Activated gamma-delta T cell treated with anti-CD3 and anti-CD28 coated beads, Interleukin-2, amount 50 U/mL, for 16 hours (primary cell): ENCODE results near the gene IRS1.
"Not testable (repeated sequence)": the region's sequence is repeated elsewhere in the genome, so short reads cannot be mapped to it uniquely, and the experiment has no call there.

Experiments used
- DNase-seq: peaks from one replicate; pipeline ENCODE4 v3.0.0-alpha.2; 2020; ENCODE audit warnings: low read depth

The IRS1 gene, protein sequence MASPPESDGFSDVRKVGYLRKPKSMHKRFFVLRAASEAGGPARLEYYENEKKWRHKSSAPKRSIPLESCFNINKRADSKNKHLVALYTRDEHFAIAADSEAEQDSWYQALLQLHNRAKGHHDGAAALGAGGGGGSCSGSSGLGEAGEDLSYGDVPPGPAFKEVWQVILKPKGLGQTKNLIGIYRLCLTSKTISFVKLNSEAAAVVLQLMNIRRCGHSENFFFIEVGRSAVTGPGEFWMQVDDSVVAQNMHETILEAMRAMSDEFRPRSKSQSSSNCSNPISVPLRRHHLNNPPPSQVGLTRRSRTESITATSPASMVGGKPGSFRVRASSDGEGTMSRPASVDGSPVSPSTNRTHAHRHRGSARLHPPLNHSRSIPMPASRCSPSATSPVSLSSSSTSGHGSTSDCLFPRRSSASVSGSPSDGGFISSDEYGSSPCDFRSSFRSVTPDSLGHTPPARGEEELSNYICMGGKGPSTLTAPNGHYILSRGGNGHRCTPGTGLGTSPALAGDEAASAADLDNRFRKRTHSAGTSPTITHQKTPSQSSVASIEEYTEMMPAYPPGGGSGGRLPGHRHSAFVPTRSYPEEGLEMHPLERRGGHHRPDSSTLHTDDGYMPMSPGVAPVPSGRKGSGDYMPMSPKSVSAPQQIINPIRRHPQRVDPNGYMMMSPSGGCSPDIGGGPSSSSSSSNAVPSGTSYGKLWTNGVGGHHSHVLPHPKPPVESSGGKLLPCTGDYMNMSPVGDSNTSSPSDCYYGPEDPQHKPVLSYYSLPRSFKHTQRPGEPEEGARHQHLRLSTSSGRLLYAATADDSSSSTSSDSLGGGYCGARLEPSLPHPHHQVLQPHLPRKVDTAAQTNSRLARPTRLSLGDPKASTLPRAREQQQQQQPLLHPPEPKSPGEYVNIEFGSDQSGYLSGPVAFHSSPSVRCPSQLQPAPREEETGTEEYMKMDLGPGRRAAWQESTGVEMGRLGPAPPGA (N-terminal part only)

DNA sequence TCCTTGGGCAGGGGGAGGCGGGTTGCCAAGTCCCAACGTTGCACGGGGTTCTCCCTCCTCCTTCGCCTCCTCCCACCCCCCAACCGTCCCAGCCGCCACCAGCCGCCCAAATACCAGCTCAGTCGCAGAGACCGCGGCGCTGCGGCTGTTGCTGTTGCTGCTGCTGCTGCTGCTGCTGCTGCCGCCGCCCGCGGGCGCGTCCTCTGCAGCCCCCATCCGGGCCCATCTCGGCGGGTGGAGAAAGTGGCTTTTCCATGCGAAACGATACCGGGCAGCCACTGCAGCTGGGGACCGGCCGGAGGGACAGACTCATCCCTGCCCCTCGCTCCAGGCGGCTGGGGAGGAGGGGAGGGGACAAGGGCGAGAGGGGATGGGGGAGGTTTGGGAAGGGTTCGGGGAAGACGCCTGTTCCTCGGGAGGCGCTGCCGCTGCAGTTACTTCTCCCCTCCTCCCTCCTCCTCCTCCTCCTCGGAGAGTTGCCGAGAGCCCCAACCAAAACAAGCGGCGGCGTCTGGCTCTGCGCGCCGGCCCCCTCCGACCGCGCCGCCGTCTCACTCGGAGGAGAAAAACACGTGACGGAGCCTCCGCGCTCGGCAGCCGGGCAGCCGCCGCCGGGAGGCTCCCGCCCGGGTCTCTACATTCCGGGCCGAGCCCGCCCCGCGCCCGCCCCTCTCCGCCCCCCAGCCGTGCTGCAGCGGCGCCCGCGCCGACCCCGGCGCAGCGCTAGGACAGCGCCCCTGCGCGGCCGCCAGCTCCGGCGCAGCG is at the start of gene IRS1:
Gene IRS1 (minus strand): TSS at position 610 of the 765 bp plus-strand sequence. CDS start 1,082 bp downstream, outside the sequence.
- DNase-seq = peak; percentile 39

DNA sequence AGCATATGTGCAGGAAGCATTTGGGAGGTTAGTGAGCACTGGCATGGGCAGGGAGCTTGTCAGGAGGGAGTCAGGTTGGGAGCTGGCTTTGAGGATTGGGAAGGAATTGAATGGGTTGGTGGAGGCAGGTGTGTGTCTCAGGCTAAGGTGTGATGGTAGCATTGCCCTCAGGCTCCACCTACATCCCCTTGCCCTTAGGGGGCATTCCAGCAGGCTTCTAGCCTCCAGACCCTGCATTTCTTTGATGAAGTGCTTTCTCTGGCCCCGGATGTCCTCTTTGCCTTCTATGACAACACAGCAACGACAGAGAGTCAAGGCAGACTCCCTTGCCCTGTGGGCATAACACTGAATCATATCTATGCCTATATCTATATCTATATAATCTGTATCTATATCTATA is 49.7 kb upstream of the IRS1 start:
- DNase-seq = no peak

DNA sequence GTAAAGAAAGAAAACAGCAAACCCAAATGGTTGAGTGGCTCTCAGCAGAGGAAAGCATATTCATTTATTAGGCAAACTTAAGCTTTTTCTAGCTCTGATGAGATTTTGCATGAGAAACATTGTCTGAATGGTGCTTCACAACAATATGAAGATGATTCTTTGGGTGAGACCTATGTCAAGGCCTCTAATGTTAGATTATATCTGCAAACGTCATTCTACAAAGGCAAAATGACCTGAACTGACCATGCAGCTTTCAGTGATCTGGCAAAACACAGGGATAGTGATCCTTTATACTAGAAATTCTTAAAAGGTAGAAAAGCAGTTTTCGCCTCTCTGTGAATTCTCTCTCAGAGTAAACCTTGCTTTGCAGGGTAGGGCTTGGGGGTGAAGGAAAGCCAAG is 47.9 kb upstream of the IRS1 start:
- no peak for DNase-seq

DNA sequence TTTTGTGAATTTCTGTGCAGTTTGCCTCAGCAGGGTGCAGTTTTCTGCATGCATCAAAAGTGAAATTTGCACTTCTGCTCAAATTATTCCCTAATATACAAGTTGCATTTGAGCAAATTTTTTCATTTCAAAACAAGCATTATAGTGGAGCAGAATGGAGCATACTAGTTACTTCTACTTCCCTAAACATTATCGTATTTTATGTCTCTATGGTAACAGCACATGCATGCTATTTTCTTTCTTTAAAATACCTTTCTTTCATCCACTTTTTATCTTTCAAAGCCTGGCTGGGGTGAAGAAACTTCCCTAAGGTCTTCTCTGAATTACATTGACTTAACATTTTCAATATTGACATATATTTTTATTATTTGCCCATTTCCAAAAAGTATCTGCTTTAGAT is 47.5 kb upstream of the IRS1 start:
- DNase-seq = no peak

DNA sequence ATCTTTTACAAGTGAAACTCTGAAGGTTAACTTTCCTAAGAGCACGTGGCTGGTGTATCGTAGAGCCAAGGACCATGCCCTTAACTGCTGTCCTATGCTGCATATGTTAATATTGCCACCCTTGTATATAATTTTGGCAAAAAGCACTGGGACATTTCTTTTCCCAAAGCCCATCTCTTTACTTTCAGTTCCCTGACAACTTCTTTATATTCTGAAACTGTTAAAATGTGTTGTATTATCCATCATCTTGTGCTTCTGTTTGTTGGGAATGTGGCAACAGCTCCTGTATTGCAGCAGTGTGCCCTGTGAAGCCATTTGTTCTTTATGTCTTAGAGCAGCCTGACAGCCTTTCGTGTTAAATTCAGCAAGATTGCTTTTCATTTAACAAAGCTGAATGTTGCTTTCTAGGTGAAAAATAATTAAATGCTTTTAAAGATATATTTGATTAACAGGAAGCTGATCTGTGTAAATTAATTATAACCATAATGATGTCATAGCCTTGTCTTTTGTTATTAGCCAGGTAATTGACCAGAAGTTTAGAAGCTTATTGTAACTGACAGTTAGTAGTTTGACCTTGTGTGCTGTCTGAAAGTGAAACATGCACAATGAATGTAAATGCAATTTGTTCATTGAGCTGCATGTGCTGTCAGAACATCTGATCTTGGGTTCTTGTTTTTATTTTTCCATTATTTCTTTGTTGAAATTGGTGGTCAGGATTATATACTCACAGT is 45.9 kb upstream of the IRS1 start:
- DNase-seq = no peak

DNA sequence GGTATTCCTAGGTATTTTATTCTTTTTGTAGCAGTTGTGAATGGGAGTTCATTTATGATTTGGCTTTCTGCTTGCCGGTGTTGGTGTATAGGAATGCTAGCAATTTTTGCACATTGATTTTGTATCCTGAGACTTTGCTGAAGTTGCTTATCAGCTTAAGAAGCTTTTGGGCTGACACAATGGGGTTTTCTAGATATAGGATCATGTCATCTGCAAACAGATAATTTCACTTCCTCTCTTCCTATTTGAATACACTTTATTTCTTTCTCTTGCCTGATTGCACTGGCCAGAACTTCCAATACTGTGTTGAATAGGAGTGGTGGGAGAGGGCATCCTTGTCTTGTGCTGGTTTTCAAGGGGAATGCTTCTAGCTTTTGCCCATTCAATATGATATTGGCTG is 43.4 kb upstream of the IRS1 start:
- not testable (repeated sequence) for DNase-seq

DNA sequence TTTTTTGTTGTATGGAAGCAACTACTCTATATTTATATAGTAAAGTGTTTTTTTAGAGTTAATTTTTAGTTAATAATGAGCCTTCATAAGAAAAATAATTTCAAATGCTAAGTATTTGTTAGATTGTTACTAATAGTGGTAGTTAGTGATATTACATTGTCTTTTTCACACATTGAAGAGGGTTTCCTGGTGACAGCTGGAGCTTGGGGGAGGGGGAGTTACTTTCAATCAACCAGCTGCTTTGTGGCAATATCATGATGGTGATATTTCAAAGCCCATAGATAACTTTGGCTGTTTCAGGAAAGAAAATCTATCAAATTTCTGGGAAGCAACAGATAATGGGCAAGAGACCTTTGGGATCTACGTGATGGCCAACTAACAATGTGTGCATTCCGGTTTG is 40.3 kb upstream of the IRS1 start:
- no peak for DNase-seq

DNA sequence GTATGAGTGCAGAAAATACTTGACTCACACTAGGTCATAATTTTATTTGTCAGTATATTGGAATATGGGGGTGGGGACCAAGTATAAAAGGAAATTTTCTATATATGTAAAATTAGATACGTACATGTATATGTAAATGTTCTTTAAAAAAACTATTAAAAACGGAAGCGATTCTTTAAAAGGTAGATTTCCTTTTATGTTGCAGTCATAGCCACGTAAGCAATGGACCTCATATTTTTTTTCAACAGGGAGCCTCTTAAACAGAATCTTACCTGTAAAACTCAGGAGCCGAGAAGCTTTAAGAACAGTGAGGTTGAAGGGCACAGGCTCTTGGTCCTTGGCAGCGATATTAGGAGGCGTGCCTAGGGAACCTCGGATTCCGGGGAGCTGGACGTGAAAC is 39.5 kb upstream of the IRS1 start:
- no peak for DNase-seq

DNA sequence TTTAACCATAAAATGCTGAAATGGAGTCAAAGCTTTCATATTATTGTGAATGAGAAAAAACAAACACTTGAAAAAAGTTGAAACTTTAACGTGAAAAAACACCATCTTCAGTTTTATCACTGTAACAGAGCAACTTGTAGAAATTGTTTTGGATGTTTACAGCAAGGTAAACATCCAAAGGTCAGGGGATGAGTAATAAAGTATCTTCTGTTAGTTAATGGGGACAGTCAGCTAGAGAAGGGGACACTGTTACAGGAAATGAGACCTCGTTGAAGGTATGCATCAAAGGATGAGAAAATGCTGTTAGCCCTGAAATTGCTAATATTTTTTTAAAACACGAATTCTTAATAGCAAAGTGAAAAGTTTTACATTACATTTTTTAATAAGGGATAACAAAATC is 39.1 kb upstream of the IRS1 start:
- DNase-seq = no peak

DNA sequence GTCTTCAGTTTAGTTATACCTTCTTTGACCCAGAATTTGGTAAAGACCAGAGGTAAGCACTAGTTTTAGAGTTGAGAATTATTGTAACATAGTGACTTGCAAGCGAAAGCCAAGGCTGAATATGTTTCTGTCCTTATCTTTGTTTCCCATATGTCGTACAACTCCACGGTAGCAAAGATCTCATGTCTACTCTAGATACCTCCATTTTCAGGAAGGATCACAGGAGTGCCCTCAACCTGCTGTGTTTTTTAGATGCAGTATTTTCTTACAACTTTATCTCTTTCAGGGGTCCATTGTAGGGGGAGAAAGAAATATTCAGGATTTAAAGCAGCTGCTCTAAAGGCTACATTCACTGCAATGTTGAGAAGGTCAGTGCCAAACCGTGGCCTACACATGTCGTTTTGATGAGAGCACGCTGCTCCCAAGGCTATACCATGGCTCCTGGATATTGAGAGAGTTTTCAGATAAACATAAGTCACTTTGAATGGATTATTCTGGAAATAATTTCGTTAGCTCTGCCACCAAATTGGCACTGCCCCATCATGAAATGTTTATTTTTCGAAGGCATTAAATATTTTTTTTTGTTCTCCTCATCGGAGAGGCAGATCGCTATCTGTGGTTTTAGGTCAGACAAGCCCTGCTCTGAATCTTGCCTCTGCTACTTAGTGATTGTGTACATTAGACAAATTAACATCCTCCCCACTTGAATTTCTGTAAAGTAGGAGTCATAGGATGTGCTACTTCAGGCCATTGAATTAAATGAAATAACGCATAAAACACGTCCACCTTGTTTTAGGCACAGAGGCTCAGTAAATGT is 38.4 kb upstream of the IRS1 start:
- no peak for DNase-seq

DNA sequence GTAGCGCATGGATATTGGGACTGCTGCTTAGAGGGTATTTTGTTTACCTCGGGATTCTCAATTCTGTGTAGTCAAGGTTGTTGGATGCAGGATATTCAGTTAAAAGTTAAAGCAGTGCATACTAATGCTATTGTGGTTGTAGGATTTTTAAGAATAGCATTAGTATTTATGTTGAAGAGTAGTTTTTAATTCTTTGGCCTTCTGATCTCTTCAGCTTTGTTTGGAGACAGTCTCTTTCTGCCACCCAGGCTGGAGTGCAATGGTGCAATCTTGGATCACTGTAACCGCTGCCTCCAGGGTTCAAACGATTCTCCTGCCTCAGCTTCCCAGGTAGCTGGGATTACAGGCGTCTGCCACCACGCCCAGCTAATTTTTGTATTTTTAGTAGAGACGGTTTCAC is 37.7 kb upstream of the IRS1 start:
- no peak for DNase-seq

DNA sequence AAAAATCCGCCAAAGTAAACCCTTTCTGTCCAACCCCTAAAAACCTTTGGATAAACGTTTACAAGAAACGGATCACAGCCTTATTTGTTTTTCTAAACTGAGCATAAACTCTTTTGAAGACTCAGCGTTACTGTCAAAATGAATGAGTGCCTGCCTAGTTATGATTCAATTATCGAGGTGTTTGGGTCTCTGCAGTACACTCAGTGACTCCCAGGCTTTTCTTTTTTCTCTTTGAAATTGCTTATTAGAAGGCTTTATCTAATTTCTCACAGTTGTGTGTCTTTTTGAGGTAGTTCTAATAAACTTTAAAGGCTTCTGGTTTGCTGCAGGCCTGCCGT is 36.9 kb upstream of the IRS1 start:
- DNase-seq = no peak

DNA sequence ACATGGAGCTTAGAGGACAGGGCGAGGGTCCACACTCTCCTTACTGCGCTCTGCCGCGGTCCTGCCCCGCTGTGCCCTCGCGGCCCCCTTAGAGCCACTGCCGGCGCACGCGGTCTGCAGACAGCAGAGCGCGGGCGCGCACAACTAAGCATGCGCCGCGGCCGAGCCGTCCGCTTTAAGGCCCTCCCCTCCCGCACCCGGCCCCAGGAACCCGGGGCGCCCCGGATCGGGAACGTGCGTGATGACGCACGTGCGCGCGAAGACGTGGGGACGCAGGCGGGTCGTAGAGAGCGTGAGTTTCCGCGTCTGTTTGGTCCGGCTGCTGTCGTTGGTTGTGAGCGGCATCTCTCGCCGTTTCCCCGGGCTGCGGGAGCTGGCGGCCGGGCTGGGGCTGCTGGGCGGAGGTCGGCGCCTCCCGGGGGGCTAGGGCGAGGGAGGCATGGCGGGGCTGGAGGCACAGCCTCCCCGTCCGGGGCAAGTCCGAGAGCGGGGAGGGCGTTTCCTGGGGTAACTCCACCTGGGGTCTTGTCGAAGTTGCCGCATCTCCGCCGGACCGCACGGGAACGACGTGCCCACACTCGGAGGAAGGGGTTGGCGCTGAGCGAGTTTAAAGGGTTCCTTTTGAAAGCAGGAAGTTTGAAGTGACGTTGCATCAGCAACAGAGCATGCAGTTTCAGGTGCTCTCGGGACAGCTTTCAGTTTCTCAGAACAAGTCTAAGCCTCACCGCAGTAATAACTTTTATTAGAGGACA is 36.4 kb upstream of the IRS1 start, which contains the start of gene RHBDD1:
Gene RHBDD1 (plus strand): TSS at position 259 of the 752 bp plus-strand sequence. CDS start 28,640 bp downstream, outside the sequence.
- peak; percentile 90 for DNase-seq

DNA sequence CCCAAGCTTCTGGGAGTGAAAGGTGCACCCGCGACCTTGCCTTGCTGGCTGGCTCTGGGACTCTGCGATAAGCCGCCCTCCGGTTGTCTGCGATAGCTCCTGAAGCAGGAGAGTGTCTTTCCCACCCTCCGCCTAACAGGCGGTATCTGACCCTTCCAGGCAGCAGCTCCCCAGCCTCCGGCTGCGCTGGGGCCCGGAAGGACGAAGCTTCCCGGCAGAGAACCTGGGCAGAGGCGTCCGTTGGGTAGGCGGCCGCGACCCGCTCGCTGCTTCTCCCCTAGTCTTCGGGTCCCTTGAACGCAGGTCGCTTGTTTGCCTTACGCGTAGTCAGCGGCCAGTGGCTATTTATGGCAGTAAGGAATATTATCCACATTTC is 35.8 kb upstream of the IRS1 start:
- DNase-seq = no peak

DNA sequence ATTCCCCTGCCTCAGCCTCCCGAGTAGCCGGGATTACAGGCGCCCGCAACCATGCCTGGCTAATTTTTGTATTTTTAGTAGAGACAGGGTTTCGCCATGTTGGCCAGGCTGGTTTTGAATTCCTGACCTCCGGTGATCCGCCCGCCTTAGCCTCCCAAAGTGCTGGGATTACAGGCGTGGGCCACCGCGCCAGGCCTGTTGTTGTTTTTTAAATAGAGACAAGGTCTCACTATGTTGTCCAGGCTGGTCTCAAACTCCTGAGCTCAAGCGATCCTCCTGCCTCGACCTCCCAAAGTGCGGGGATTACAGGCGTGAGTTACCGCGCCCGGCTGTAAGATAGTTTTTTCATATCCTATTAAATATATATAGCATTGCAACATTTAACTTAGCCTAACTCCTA is 35.3 kb upstream of the IRS1 start:
- not testable (repeated sequence) for DNase-seq

DNA sequence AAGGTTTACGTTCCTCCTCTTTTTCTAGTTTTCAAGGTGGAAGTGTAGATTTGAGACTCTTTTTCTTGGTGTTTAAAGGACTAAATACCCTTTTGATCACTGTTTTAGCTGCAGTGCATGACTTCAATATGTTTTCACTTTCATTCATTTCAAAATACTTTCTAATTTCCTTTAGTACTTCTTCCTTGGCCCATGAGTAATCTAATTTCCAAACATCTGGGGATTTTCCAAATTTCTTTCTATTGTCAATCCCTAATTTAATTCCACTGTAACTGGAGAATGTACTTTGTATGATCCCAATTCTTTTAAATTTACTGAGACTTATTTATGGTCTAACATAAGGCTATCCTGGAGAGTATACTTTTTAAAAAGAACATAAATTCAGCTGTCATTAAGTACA is 32.4 kb upstream of the IRS1 start:
- DNase-seq = no peak

DNA sequence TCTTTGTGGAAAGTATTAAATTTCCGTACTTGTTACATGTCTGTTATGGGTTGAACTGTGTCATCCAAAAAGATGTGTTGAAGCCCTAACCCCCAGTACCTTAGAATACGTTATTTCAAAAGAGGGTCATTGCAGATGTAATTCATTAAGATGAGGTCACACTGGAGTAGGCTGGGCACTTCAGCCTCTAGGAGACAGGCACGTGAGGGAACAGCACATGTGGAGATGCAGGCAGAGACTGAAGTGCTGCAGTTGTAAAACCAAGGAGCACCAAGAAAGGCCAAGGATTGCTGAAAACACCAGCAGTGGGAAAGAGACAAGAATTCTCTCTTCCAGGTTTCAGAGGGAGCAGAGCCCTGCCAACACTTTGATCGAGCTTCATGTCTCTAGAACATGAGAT is 31.6 kb upstream of the IRS1 start:
- no peak for DNase-seq

DNA sequence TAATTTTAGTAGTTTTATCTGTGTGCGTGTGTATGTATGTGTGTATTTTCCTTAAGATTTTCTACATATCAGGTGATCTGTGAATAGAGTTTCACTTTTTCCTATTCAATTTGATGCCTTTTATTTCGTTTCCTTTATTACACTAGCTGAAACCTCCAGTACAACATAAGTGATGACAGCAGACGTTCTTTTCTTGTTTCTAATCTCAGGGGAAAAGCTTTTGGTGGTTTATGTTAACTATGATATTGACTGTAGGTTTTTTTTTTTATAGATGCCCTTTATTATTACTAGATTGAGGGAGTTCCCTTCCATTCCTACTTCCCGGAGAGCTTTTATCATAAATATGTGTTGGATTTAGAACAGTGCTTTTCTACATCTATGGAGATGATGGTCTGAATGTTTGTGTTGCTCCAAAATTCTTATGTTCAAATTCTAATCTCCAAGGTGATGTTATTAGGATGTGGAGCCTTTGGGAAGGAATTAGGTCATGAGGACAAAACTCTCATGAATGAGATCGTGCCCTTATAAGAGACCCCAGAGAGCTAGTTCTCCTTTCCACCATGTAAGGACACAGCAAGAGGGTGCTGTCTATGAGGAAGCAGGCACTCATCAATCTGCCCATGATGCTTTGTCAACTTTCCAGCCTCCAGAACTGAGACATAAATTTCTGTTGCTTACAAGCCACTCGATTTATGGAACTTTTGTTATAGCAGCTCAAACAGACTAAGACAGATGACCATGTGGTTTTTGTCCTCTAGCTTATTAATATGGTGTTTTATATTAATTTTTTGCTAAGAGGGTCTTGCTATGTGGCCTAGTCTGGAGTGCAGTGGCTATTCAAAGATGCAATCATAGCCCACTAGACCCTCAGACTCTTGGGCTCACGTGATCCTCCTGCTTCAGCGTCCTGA is 30.4 kb upstream of the IRS1 start:
- no peak for DNase-seq

DNA sequence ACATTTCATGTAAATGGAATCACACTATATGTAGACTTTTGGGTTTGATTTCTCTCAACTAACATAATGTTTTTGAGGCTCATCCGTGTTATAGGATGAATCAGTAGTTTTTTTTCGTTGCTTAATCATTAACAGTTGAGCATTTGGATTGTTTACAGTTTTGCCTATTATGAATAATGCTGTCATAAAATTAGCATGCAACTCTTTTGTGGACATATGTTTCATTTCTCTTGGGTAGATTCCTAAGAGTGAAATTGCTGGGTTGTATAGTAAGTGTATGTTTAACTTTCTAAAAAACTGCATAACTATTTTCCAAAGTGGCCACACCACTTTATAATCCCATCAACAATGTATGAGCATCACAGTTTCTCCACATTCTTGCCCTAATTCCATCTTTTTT is 28.6 kb upstream of the IRS1 start:
- DNase-seq = no peak
